Activated CD4-positive, alpha-beta T cell treated with anti-CD3 and anti-CD28 coated beads, Interleukin-2, amount 10 ng/mL, durations not matched to agents 24 days and 14 days (primary cell): Measurements from ENCODE around the gene MS4A18. TPM values are rescaled to one million over a fixed set of nuclear protein-coding genes. Genes with fewer than 3 reads are reported as not detected.
"Not testable (repeated sequence)": the region's sequence is repeated elsewhere in the genome, so short reads cannot be mapped to it uniquely, and the experiment has no call there.

Experiments
- DNase-seq: peaks from one replicate; pipeline ENCODE4 v3.0.0; 2022
- H3K27ac Mint-ChIP-seq: one replicate; pipeline ENCODE4 v1.8.0; 2022; ENCODE audit warnings: mild to moderate bottlenecking, mixed read lengths
- H3K27me3 Mint-ChIP-seq: one replicate; pipeline ENCODE4 v1.8.0; 2022; ENCODE audit warnings: mixed read lengths
- H3K36me3 Mint-ChIP-seq: one replicate; pipeline ENCODE4 v1.8.0; 2022; ENCODE audit warnings: low read depth, mild to moderate bottlenecking, mixed read lengths
- H3K4me1 Mint-ChIP-seq: one replicate; pipeline ENCODE4 v1.8.0; 2021; ENCODE audit warnings: mixed read lengths
- H3K4me3 Mint-ChIP-seq: one replicate; pipeline ENCODE4 v1.8.0; 2022; ENCODE audit warnings: mild to moderate bottlenecking, moderate library complexity, mixed read lengths
- H3K9me3 Mint-ChIP-seq: one replicate; pipeline ENCODE4 v1.8.0; 2021; ENCODE audit warnings: mixed read lengths
- intact Hi-C: fragments of 100-400 bp; cut with micrococcal nuclease; formaldehyde crosslinking; loops from one replicate; pipeline ENCODE4 v1.15.1; 2023
- total RNA-seq: library from RNA; stranded (reverse); gene quantifications from 2 replicates; pipeline ENCODE4 v1.2.3, GENCODE V29; 2022

The MS4A18 gene
- total RNA-seq = not detected in 2 replicates

DNA sequence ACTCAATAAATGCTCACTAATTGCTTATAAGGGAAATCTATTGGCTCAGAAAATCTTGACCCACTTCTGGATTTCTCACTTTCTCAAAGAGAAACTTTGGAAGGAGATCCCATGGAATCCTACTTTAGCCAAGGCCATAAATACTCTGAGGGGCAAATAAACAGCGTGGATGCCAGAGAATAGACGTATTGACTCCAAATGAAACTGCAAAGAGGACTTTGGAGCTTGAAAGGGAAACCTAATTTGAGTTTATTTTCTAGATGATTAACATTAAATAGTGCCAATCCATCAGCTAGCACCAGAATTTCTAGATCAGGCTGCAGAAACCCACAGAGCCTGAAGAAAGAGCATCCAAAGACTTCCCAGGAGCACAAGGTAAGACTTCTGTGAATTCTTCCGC lies at the start of gene MS4A18:
Gene MS4A18, plus strand, starts transcription at position 301 of the 400 bp plus-strand sequence.
- Mint-ChIP-seq H3K27me3 (peaks cover 3% of the 10 kb centered on the region), H3K27ac (no peak within 1 kb of the TSS), H3K36me3 (no peaks in the 10 kb centered on the region), H3K4me3 (no peak within 1 kb of the TSS), H3K9me3 (no peaks in the 10 kb centered on the region), H3K4me1 (no peaks in the 10 kb centered on the region)
- no peak for DNase-seq
- intact Hi-C loops = no loop called here

- DNase-seq, H3K4me1 Mint-ChIP-seq, intact Hi-C loops, H3K9me3 Mint-ChIP-seq, H3K27ac Mint-ChIP-seq, H3K27me3 Mint-ChIP-seq, H3K36me3 Mint-ChIP-seq, H3K4me3 Mint-ChIP-seq: not testable (repeated sequence)
Measured at GRCh38 chr11:60678231-60678630, 46.3 kb upstream of the MS4A18 start.

DNA sequence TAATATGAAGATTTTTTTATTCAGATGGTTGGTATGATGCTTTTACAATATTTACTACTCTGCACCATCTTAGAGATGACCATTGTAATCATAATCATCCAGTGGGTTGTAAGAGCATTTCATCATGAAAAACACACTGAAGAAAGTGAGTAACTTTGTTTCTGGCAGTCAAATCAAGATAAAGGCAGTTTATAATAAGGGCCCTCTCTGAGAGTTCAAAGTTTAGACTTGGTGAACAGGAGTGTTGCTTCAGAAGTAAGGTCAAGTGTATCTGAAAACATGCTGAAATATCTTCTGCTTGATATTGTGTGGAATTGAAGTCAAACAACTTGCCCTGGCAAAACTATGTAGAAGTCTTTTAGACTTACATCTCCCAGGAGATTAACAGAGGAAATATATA lies 44.6 kb upstream of the MS4A18 start:
- intact Hi-C loops = no loop called here
- DNase-seq = no peak
- no peak overlapping the region for H3K27ac Mint-ChIP-seq
- H3K4me3 Mint-ChIP-seq = no peak overlapping the region
- no peaks in the 10 kb centered on the region for H3K36me3 Mint-ChIP-seq
- H3K4me1 Mint-ChIP-seq = no peaks in the 10 kb centered on the region
- H3K27me3 Mint-ChIP-seq = no peaks in the 10 kb centered on the region
- peaks cover 10% of the 10 kb centered on the region for H3K9me3 Mint-ChIP-seq

DNA sequence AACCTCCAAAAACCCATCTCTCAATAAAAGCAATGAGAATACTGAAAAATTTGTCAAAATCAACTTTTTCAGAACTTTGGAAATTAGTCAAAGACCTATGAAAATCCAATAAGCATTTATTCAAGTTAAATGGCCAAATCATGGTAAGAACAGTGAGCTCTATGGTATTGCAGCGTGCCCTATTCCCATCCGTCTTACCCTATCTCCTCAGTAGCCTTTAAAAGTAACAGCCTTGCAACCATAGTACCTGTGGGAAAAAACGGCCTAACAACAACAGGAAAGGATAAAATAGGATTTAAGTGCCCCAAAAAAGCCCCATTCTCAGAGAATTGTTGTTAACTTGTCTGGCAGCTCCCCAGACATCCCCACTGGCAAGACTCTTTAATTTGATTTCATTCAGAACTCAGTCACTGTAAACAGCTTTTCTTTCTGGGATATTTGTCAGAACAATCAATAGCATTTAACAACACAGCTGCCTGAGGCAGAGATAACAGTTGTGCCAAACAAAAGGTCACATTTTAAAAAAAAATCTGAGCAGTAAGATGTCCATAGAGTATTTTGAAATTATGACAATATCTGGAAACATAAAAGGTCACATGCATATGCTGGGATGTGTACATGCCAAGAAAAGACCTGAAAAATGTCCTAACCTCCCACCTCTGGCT lies 43.9 kb upstream of the MS4A18 start:
- Mint-ChIP-seq H3K36me3 (no peaks in the 10 kb centered on the region), H3K4me1 (no peaks in the 10 kb centered on the region), H3K27ac (no peak overlapping the region), H3K27me3 (no peaks in the 10 kb centered on the region), H3K4me3 (no peak overlapping the region), H3K9me3 (peaks cover 10% of the 10 kb centered on the region)
- intact Hi-C loops = no loop called here
- no peak for DNase-seq

GRCh38 chr11:60684541-60684848 lies 40.0 kb upstream of the MS4A18 start:
- H3K36me3 Mint-ChIP-seq, DNase-seq, H3K27ac Mint-ChIP-seq, H3K27me3 Mint-ChIP-seq, intact Hi-C loops, H3K4me3 Mint-ChIP-seq, H3K9me3 Mint-ChIP-seq, H3K4me1 Mint-ChIP-seq: not testable (repeated sequence)

DNA sequence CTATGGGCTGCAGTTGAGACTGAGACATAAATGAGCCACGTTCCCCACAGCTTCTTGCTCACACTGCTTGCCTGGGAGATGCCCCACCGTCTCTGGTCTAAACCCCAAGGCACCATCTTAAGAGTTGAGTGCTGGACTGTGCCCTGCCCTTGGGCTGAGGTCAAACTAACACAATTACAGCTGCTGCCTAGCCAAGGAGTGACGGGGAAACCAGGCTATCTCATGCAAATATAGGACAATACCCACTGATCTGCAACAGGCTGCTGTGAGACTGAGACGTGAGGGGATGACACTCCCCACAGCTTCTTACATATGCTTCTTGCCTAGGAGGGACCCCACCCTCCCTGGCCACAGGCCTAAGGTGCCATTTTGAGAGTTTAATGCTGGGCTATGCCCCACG lies 32.9 kb upstream of the MS4A18 start:
- H3K9me3 Mint-ChIP-seq = no peaks in the 10 kb centered on the region
- no peaks in the 10 kb centered on the region for H3K36me3 Mint-ChIP-seq
- peaks cover 12% of the 10 kb centered on the region for H3K27me3 Mint-ChIP-seq
- no peak overlapping the region for H3K4me3 Mint-ChIP-seq
- intact Hi-C loops = no loop called here
- H3K27ac Mint-ChIP-seq = no peak overlapping the region
- no peak for DNase-seq
- H3K4me1 Mint-ChIP-seq = no peaks in the 10 kb centered on the region

DNA sequence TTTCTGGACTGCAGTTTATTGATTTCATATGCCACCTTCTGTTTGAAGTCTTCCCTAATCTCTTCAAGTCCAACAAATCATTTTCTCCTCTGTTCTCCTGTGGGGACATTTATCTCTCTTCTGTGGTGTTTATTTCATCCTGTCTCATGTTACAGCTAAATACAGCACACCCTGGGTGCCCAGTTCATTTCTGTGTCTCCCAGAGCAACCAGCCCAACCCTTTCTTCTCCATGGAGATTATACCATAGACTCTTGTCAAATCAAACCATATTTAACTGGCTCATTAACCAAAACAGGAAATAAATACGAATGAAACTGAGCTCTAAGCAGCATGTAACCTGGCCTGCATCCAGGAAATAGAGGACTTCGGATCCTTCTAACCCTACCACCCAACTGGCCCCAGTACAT lies 25.2 kb upstream of the MS4A18 start, which contains the start of gene MS4A8:
Gene MS4A8, plus strand, starts transcription at position 329 of the 408 bp plus-strand sequence. CDS start 1,249 bp downstream, outside the sequence.
- Mint-ChIP-seq H3K36me3 (no peaks in the 10 kb centered on the region), H3K4me3 (no peak within 1 kb of the TSS), H3K27me3 (peaks cover 14% of the 10 kb centered on the region), H3K4me1 (no peaks in the 10 kb centered on the region), H3K9me3 (no peaks in the 10 kb centered on the region), H3K27ac (no peak within 1 kb of the TSS)
- intact Hi-C loops = no loop called here
- DNase-seq = no peak

- no peak for DNase-seq
- Mint-ChIP-seq H3K27ac (no peak overlapping the region), H3K9me3 (no peaks in the 10 kb centered on the region), H3K4me3 (no peak overlapping the region), H3K36me3 (no peaks in the 10 kb centered on the region), H3K27me3 (peaks cover 14% of the 10 kb centered on the region), H3K4me1 (no peaks in the 10 kb centered on the region)
- intact Hi-C loops = no loop called here
Measured at GRCh38 chr11:60699936-60700335, 24.6 kb upstream of the MS4A18 start.

GRCh38 chr11:60700689-60701468 lies 23.6 kb upstream of the MS4A18 start:
- Mint-ChIP-seq H3K36me3 (no peaks in the 10 kb centered on the region), H3K9me3 (no peaks in the 10 kb centered on the region), H3K27ac (no peak overlapping the region), H3K27me3 (peaks cover 5% of the 10 kb centered on the region), H3K4me1 (no peaks in the 10 kb centered on the region), H3K4me3 (no peak overlapping the region)
- no peak for DNase-seq
- intact Hi-C loops = no loop called here

GRCh38 chr11:60701469-60701818 lies 23.1 kb upstream of the MS4A18 start:
- Mint-ChIP-seq H3K27me3 (peaks cover 5% of the 10 kb centered on the region), H3K9me3 (no peaks in the 10 kb centered on the region), H3K27ac (no peak overlapping the region), H3K4me1 (no peaks in the 10 kb centered on the region), H3K4me3 (no peak overlapping the region), H3K36me3 (no peaks in the 10 kb centered on the region)
- DNase-seq = no peak
- intact Hi-C loops = no loop called here

DNA sequence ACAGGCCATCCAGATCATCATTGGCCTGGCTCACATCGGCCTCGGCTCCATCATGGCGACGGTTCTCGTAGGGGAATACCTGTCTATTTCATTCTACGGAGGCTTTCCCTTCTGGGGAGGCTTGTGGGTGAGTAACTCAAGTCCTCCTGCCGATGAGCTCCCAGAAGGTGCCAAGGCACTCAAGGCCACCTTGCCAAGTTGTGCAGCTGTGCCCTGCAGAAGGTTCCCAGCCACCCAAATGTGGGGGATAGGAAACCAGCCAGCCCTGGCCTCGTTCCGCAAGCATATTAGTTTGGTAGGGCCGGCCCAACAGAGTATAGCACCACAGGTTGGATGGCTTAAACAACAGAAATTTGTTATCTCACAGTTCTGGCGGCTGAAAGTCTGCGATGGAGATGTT lies 21.1 kb upstream of the MS4A18 start:
- intact Hi-C loops = no loop called here
- Mint-ChIP-seq H3K4me1 (no peaks in the 10 kb centered on the region), H3K27me3 (peaks cover 3% of the 10 kb centered on the region), H3K27ac (no peak overlapping the region), H3K36me3 (no peaks in the 10 kb centered on the region), H3K4me3 (no peak overlapping the region), H3K9me3 (no peaks in the 10 kb centered on the region)
- DNase-seq = no peak

DNA sequence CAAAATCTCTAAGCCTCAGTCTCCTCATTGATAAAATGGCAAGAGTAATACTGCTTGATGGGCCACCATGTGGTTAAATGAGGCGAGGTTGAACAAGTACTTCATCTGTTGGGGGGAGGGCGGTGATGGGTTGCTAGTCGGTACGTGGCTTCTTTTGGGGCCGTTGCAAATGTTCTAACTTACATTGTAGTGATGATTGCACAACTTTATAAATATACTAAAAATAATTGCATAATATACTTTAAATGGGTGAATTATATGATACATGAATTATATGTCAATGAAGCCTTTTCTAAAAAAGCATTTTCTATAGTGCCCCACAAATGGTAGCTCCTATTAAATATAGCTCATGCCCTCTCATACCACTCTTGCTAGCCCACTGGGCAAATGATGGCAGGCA lies 18.6 kb upstream of the MS4A18 start:
- Mint-ChIP-seq H3K4me3 (no peak overlapping the region), H3K36me3 (no peaks in the 10 kb centered on the region), H3K27ac (no peak overlapping the region), H3K9me3 (no peaks in the 10 kb centered on the region), H3K27me3 (peaks cover 3% of the 10 kb centered on the region), H3K4me1 (no peaks in the 10 kb centered on the region)
- intact Hi-C loops = no loop called here
- no peak for DNase-seq

DNA sequence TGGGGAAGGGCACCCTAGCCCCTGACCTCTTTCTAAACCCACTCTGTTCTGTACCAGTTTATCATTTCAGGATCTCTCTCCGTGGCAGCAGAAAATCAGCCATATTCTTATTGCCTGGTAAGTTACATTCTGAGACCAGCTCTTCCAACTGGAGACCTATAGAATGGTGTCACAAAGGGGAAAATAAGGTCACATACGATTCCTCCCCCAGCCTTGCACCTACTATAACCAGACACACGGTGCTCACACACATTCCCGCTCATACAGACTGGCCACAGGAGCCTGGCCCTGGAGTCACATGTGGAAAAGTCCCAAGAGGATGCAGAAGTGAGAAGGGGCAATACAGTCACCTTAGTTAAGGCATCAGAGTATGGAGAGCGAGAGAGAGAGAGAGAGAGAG lies 17.6 kb upstream of the MS4A18 start:
- no peaks in the 10 kb centered on the region for H3K36me3 Mint-ChIP-seq
- H3K4me3 Mint-ChIP-seq = no peak overlapping the region
- no peaks in the 10 kb centered on the region for H3K9me3 Mint-ChIP-seq
- intact Hi-C loops = no loop called here
- no peak for DNase-seq
- H3K4me1 Mint-ChIP-seq = no peaks in the 10 kb centered on the region
- H3K27ac Mint-ChIP-seq = no peak overlapping the region
- H3K27me3 Mint-ChIP-seq = peaks cover 5% of the 10 kb centered on the region

DNA sequence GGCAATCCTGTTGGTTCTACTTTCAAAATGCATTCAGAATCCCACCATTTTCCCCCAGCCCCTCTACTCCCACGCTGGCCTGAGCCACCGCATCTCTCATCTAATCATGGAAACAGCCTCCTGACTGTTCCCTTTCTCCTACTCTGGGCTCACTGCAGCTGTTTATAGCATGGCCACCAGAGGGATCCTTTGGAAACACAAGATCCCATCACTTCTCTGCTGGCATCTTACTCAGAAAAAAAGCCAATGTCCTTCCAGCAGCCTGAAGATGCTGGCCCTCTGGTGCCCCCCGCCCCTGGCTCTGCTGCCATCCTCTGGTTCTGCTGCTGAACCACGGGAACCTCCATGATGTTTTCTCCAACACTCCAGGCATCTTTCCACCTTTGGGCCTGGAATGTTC lies 14.0 kb upstream of the MS4A18 start:
- intact Hi-C loops = no loop called here
- Mint-ChIP-seq H3K27ac (no peak overlapping the region), H3K36me3 (no peaks in the 10 kb centered on the region), H3K4me3 (no peak overlapping the region), H3K9me3 (no peaks in the 10 kb centered on the region), H3K27me3 (peaks cover 5% of the 10 kb centered on the region), H3K4me1 (no peaks in the 10 kb centered on the region)
- DNase-seq = no peak

- no peaks in the 10 kb centered on the region for H3K36me3 Mint-ChIP-seq
- intact Hi-C loops = no loop called here
- no peaks in the 10 kb centered on the region for H3K9me3 Mint-ChIP-seq
- H3K27me3 Mint-ChIP-seq = peaks cover 5% of the 10 kb centered on the region
- no peaks in the 10 kb centered on the region for H3K4me1 Mint-ChIP-seq
- no peak overlapping the region for H3K4me3 Mint-ChIP-seq
- DNase-seq = no peak
- no peak overlapping the region for H3K27ac Mint-ChIP-seq
Measured at GRCh38 chr11:60711276-60711675, 13.2 kb upstream of the MS4A18 start.
